ENCODE results near the gene ANKRD53.
"Not testable (repeated sequence)": the region's sequence is repeated elsewhere in the genome, so short reads cannot be mapped to it uniquely, and the experiment has no call there.

ANKRD53 gene

DNA sequence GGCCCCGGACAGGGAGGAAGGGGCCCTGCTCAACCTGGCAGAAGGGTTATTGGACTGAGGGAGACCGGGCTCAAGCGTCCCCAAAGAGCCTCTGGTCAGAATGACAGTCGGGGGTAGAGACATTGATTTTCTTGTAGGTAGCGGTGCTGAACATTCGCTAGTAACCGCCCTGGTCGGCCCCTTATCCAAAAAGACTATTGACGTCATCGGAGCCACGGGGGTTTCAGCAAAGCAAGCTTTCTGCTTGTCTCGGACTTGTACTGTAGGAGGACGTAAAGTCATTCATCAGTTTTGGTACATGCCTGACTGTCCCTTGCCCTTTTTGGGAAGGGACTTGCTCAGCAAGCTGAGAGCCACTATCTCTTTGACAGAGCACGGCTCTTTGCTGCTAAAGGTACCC, 43.0 kb downstream of the ANKRD53 start:
- DNase-seq = not testable (repeated sequence)

DNA sequence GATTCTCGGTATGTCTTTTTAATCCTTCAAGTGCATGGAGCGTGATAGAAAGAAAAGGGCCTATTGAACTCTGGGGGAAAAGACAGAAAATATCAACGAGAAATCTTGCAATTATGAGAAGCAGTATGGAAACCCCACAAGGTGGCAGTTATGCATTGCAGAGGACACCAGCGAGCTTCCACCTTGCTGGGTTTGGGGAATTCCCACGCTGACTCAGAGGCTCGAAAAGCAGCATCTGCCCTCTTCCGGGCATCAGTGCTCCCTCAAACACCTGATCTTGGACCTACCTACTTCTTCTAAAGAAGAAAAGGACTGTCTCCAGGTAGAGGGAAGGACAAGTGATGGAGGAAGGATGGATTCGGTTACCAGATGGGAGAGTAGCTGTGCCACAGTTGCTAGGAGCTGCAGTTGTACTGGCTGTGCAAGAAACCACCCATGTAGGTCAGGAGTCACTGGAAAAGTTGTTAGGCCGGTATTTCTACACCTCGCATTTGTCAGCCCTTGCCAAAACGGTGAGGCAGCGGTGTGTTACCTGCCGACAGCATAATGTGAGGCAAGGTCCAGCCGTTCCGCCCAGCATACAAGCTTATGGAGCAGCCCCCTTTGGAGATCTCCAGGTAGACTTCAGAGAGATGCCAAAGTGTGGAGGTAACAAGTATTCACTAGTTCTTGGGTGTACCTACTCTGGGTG, 45.3 kb downstream of the ANKRD53 start:
- peak; percentile 75 for DNase-seq

Data from CD4-positive, alpha-beta T cell treated with Interleukin-12 subunit alpha and Interleukin-12 subunit beta, for 1 hour (primary cell).